GM21786 (cell line): ENCODE measurements around the gene NPFFR1.

ENCODE experiments used
- ATAC-seq: cut with Tn5 transposase; IDR thresholded peaks from one replicate; pipeline ENCODE4 v1.9.1; 2021; ENCODE audit not compliant: unreplicated experiment

NPFFR1 gene

GRCh38 chr10:70315815-70316214 is 32.0 kb upstream of the NPFFR1 start:
- no peak for ATAC-seq

GRCh38 chr10:70315276-70315675 is 31.5 kb upstream of the NPFFR1 start:
- no peak for ATAC-seq

GRCh38 chr10:70312972-70313371 is 29.2 kb upstream of the NPFFR1 start:
- no peak for ATAC-seq

- no peak for ATAC-seq
Observed at GRCh38 chr10:70312249-70312648, 28.4 kb upstream of the NPFFR1 start.

GRCh38 chr10:70311698-70312097 is 27.9 kb upstream of the NPFFR1 start:
- no peak for ATAC-seq

GRCh38 chr10:70309661-70310060 is 25.9 kb upstream of the NPFFR1 start:
- no peak for ATAC-seq

GRCh38 chr10:70308121-70309060 is 24.6 kb upstream of the NPFFR1 start:
- ATAC-seq, result no peak

- ATAC-seq, result no peak
Observed at GRCh38 chr10:70306886-70307520, 23.2 kb upstream of the NPFFR1 start.

GRCh38 chr10:70306181-70306705 is 22.4 kb upstream of the NPFFR1 start:
- ATAC-seq, result no peak

GRCh38 chr10:70303730-70304129 is 19.9 kb upstream of the NPFFR1 start:
- ATAC-seq, result no peak

GRCh38 chr10:70302292-70302691 is 18.5 kb upstream of the NPFFR1 start:
- ATAC-seq, result no peak

- no peak for ATAC-seq
Observed at GRCh38 chr10:70300908-70301597, 17.2 kb upstream of the NPFFR1 start.

GRCh38 chr10:70300461-70300860 is 16.7 kb upstream of the NPFFR1 start:
- no peak for ATAC-seq

GRCh38 chr10:70299876-70300275 is 16.1 kb upstream of the NPFFR1 start:
- no peak for ATAC-seq

GRCh38 chr10:70298393-70298792 is 14.6 kb upstream of the NPFFR1 start:
- ATAC-seq, result no peak

- ATAC-seq, result no peak
Observed at GRCh38 chr10:70297224-70297623, 13.4 kb upstream of the NPFFR1 start.

GRCh38 chr10:70296406-70296899 is 12.6 kb upstream of the NPFFR1 start:
- no peak for ATAC-seq

GRCh38 chr10:70295926-70296325 is 12.1 kb upstream of the NPFFR1 start:
- ATAC-seq, result no peak

GRCh38 chr10:70295321-70295720 is 11.5 kb upstream of the NPFFR1 start:
- no peak for ATAC-seq

GRCh38 chr10:70293169-70293843 is 9.5 kb upstream of the NPFFR1 start:
- ATAC-seq, result peak; percentile 88

GRCh38 chr10:70292004-70292403 is 8.2 kb upstream of the NPFFR1 start:
- ATAC-seq, result no peak
